H1 (cell line): ENCODE measurements around the gene C2CD4D. TPM values are rescaled to one million over a fixed set of nuclear protein-coding genes. Genes with fewer than 3 reads are reported as not detected.

Source experiments
- CTCF ChIA-PET: fragments of 300-600 bp; sonication (Branson Sonifier 250); formaldehyde crosslinking; loops from one replicate; lab custom pipeline; 2021; ENCODE audit not compliant: partially characterized antibody; lab: Charles Lee
- POLR2A ChIA-PET: fragments of 300-600 bp; sonication (Branson Sonifier 250); formaldehyde crosslinking; loops from one replicate; lab custom pipeline; 2021; ENCODE audit warnings: inconsistent platforms; ENCODE audit not compliant: partially characterized antibody; lab: Charles Lee
- DNase-seq, 2 experiments: peaks; one replicate each; pipeline versions ENCODE4 v3.0.0 to v3.0.0-alpha.2; 2010 to 2022; ENCODE audit warnings: low spot score in 2 of 2, low read depth in 1 of 2, mixed read lengths in 1 of 2
- FAIRE-seq: peaks from 2 replicates; lab custom pipeline; 2011; peaks lifted over from hg19 to GRCh38; lab: Jason Lieb, UNC
- H2AFZ ChIP-seq: 2 replicates; pipeline ENCODE4 v1.8.1; 2012; ENCODE audit warnings: low read length, inconsistent platforms
- H2AK5ac ChIP-seq: 2 replicates; pipeline ENCODE4 v1.6.1; 2013; ENCODE audit warnings: low read depth, low read length
- H2BK120ac ChIP-seq: replicated peaks from 2 replicates; pipeline ENCODE3; 2013; ENCODE audit warnings: low read depth, low read length, inconsistent platforms
- H2BK12ac ChIP-seq: 2 replicates; pipeline ENCODE4 v1.6.1; 2013; ENCODE audit warnings: low read depth, low read length
- H2BK15ac ChIP-seq: 2 replicates; pipeline ENCODE4 v1.6.1; 2013; ENCODE audit warnings: low read length
- H2BK20ac ChIP-seq: 2 replicates; pipeline ENCODE4 v1.6.1; 2013; ENCODE audit warnings: low read length
- H2BK5ac ChIP-seq: 2 replicates; pipeline ENCODE4 v1.6.1; 2013; ENCODE audit warnings: low read depth, low read length
- H3K14ac ChIP-seq: 2 replicates; pipeline ENCODE4 v1.6.1; 2013; ENCODE audit warnings: inconsistent platforms; ENCODE audit not compliant: insufficient read length
- H3K18ac ChIP-seq: 2 replicates; pipeline ENCODE4 v1.6.1; 2013; ENCODE audit warnings: low read length; ENCODE audit errors: extremely low read depth
- H3K23ac ChIP-seq: 2 replicates; pipeline ENCODE4 v1.6.1; 2013; ENCODE audit warnings: inconsistent platforms; ENCODE audit not compliant: insufficient read length
- H3K23me2 ChIP-seq: 2 replicates; pipeline ENCODE4 v1.6.1; 2013; ENCODE audit warnings: low read depth, low read length
- H3K27ac ChIP-seq: 2 replicates; pipeline ENCODE4 v1.6.1; 2011; ENCODE audit warnings: low read depth, low read length, inconsistent platforms
- H3K27me3 ChIP-seq, 4 experiments: replicated peaks in 1 of 4; 1 replicate in 1 of 4; 2 replicates in 3 of 4; pipeline versions ENCODE4 v1.6.1 to v1.8.1; 2011 to 2013; ENCODE audit warnings: low read length in 3 of 4, mild to moderate bottlenecking in 3 of 4, inconsistent platforms in 2 of 4, mixed read lengths in 2 of 4, moderate library complexity in 1 of 4; ENCODE audit not compliant: control insufficient read depth in 3 of 4, insufficient read depth in 3 of 4; ENCODE audit errors: extremely low read depth in 1 of 4
- H3K36me3 ChIP-seq, 4 experiments: 2 replicates each; pipeline versions ENCODE4 v1.6.1 to v1.8.1; 2011 to 2013; ENCODE audit warnings: mild to moderate bottlenecking in 4 of 4, low read length in 3 of 4, moderate library complexity in 2 of 4, control low read depth in 1 of 4, inconsistent platforms in 1 of 4; ENCODE audit not compliant: insufficient read depth in 4 of 4, control insufficient read depth in 2 of 4
- H3K4ac ChIP-seq: replicated peaks from 2 replicates; pipeline ENCODE3; 2013; ENCODE audit warnings: low read length, low read depth, mixed read lengths, inconsistent platforms; ENCODE audit not compliant: insufficient read length
- H3K4me1 ChIP-seq, 4 experiments: replicated peaks in 1 of 4; 1 replicate in 1 of 4; 2 replicates in 3 of 4; pipeline versions ENCODE4 v1.6.1 to v1.8.1; 2011 to 2013; ENCODE audit warnings: low read length in 3 of 4, inconsistent platforms in 2 of 4, mixed read lengths in 1 of 4; ENCODE audit not compliant: insufficient read depth in 4 of 4, control insufficient read depth in 3 of 4
- H3K4me2 ChIP-seq, 2 experiments: 2 replicates each; pipeline versions ENCODE4 v1.6.1 to v1.8.1; 2011 to 2013; ENCODE audit warnings: low read depth in 2 of 2, low read length in 2 of 2, control low read depth in 1 of 2, inconsistent platforms in 1 of 2, mild to moderate bottlenecking in 1 of 2; ENCODE audit not compliant: insufficient read depth in 1 of 2
- H3K4me3 ChIP-seq, 4 experiments: fragments of 200-600, 300-600 bp in 1 of 4; sonication (generic), shearing (Covaris generic), sonication (Bioruptor Twin) in 1 of 4; 2 replicates each; pipeline versions ENCODE4 v1.5.1 to v1.8.1; 2011 to 2016; ENCODE audit warnings: low read length in 4 of 4, low read depth in 3 of 4, control low read depth in 2 of 4, inconsistent platforms in 2 of 4, mild to moderate bottlenecking in 2 of 4, mixed read lengths in 1 of 4, moderate library complexity in 1 of 4; ENCODE audit not compliant: insufficient read depth in 2 of 4; ENCODE audit errors: extremely low read depth in 1 of 4
- H3K56ac ChIP-seq: replicated peaks from 2 replicates; pipeline ENCODE3; 2013; ENCODE audit warnings: low read depth, mild to moderate bottlenecking, mixed read lengths, low read length, inconsistent platforms; ENCODE audit not compliant: insufficient read length
- H3K79me1 ChIP-seq: 2 replicates; pipeline ENCODE4 v1.6.1; 2013; ENCODE audit warnings: low read depth, low read length, control low read depth
- H3K79me2 ChIP-seq, 2 experiments: 2 replicates each; pipeline versions ENCODE4 v1.6.1 to v1.8.1; 2012 to 2013; ENCODE audit warnings: low read length in 2 of 2, mild to moderate bottlenecking in 2 of 2, inconsistent platforms in 1 of 2; ENCODE audit not compliant: insufficient read depth in 2 of 2, control insufficient read depth in 1 of 2
- H3K9ac ChIP-seq, 4 experiments: replicated peaks in 1 of 4; 1 replicate in 1 of 4; 2 replicates in 3 of 4; pipeline versions ENCODE4 v1.6.1 to v1.8.1; 2011 to 2013; ENCODE audit warnings: low read depth in 3 of 4, low read length in 3 of 4, control low read depth in 2 of 4, mild to moderate bottlenecking in 2 of 4, moderate library complexity in 2 of 4, inconsistent platforms in 1 of 4; ENCODE audit errors: extremely low read depth in 1 of 4
- H3K9me3 ChIP-seq, 2 experiments: 2 replicates each; pipeline versions ENCODE4 v1.6.1 to v1.8.1; 2012 to 2013; ENCODE audit warnings: mild to moderate bottlenecking in 2 of 2, moderate library complexity in 2 of 2, control low read depth in 1 of 2, inconsistent platforms in 1 of 2, low read depth in 1 of 2, low read length in 1 of 2, mixed read lengths in 1 of 2; ENCODE audit not compliant: insufficient read depth in 2 of 2
- H4K20me1 ChIP-seq, 2 experiments: replicated peaks in 1 of 2; 2 replicates each; pipeline versions ENCODE3 to v1.8.1; 2011 to 2013; ENCODE audit warnings: inconsistent platforms in 2 of 2, low read length in 2 of 2, mild to moderate bottlenecking in 1 of 2; ENCODE audit not compliant: insufficient read depth in 2 of 2, control insufficient read depth in 1 of 2
- H4K5ac ChIP-seq: 2 replicates; pipeline ENCODE4 v1.6.1; 2013; ENCODE audit warnings: low read length, low read depth, mixed read lengths, inconsistent platforms; ENCODE audit not compliant: insufficient read length
- H4K8ac ChIP-seq: 2 replicates; pipeline ENCODE4 v1.8.0; 2013; ENCODE audit warnings: mild to moderate bottlenecking, moderate library complexity, low read length, inconsistent platforms; ENCODE audit not compliant: insufficient read depth; ENCODE audit errors: extremely low read depth
- H4K91ac ChIP-seq: replicated peaks from 2 replicates; pipeline ENCODE3; 2013; ENCODE audit warnings: low read length, mixed read lengths, inconsistent platforms; ENCODE audit not compliant: insufficient read length
- GABPA ChIP-seq: IDR thresholded peaks from 2 replicates; pipeline ENCODE4 v1.6.1; 2011; ENCODE audit warnings: mild to moderate bottlenecking, low read length, moderate library complexity, borderline replicate concordance; ENCODE audit not compliant: insufficient read depth
- KDM4A ChIP-seq: IDR thresholded peaks from one replicate; pipeline ENCODE4 v1.7.1; 2012; ENCODE audit warnings: low read depth, mild to moderate bottlenecking, moderate library complexity, low read length, inconsistent platforms; ENCODE audit not compliant: severe bottlenecking
- KDM5A ChIP-seq: fragments of 200-600 bp; IDR thresholded peaks from 2 replicates; pipeline ENCODE4 v1.7.1; 2012; ENCODE audit warnings: mild to moderate bottlenecking, low read length, inconsistent platforms, mixed read lengths
- SAP30 ChIP-seq: fragments of 300-600 bp; sonication (generic); IDR thresholded peaks from 2 replicates; pipeline ENCODE4 v1.7.1; 2012; ENCODE audit warnings: low read length, moderate library complexity, mild to moderate bottlenecking, inconsistent platforms; ENCODE audit not compliant: insufficient read depth, insufficient replicate concordance
- SIRT6 ChIP-seq: IDR thresholded peaks from one replicate; pipeline ENCODE4 v1.7.1; 2012; ENCODE audit warnings: low read length, inconsistent platforms
- SP2 ChIP-seq: IDR thresholded peaks from 2 replicates; pipeline ENCODE4 v1.6.1; 2012; ENCODE audit warnings: mild to moderate bottlenecking, low read length, inconsistent platforms
- WGBS, 2 experiments: shearing (Covaris generic) in 1 of 2; methylation state at CpG; one replicate each; pipeline versions ENCODE4 v1.1.6 to v1.1.7; 2013 to 2015; ENCODE audit warnings: low lambda C conversion rate in 2 of 2, mixed read lengths in 2 of 2, inconsistent platforms in 1 of 2, low coverage in 1 of 2, missing lambda C conversion rate in 1 of 2; ENCODE audit not compliant: insufficient replicate concordance in 2 of 2, insufficient coverage in 1 of 2, insufficient read length in 1 of 2; ENCODE audit errors: extremely low coverage in 1 of 2, missing lambda C conversion rate in 1 of 2; 5-methylcytosine and 5-hydroxymethylcytosine counted together
- polyA plus RNA-seq, 7 experiments: library from polyadenylated mRNA; depleted of rRNA in 3 of 7; stranded (reverse) in 5 of 7; unstranded in 2 of 7; fragments of >200 nt in 5 of 7; fragments of 200-250 nt in 2 of 7; gene quantifications; 1 replicate in 5 of 7; 2 replicates in 1 of 7; 4 replicates in 1 of 7; pipeline versions ENCODE4 v1.2.1 to v1.2.3, GENCODE V29; 2011 to 2013; ENCODE audit warnings: missing spikeins in 2 of 7, mixed read lengths in 2 of 7
- total RNA-seq: library from RNA; stranded (reverse); fragmentation: NEBNext Ultra II Directional; extraction: Animal tissue kit (Norgen Biotek cat#: 25700); gene quantifications from 2 replicates; pipeline ENCODE4 v1.2.1, GENCODE V29; 2021
- TF ChIP-seq, protein P1 (sequence below), 3 experiments: IDR thresholded peaks; 1 replicate in 2 of 3; 2 replicates in 1 of 3; pipeline versions ENCODE4 v1.5.1 to v1.6.1; 2011; ENCODE audit warnings: low read length in 3 of 3, mild to moderate bottlenecking in 3 of 3, inconsistent platforms in 2 of 3, low read depth in 1 of 3, moderate library complexity in 1 of 3; ENCODE audit not compliant: insufficient read depth in 1 of 3; ENCODE audit errors: control extremely low read depth in 1 of 3

C2CD4D gene
- total and polyA plus RNA-seq, 2 of the 8 experiments (the other 6 are each of a cell fraction or from before 2014, with no cell fraction given): 0.41 to 0.71 TPM

DNA sequence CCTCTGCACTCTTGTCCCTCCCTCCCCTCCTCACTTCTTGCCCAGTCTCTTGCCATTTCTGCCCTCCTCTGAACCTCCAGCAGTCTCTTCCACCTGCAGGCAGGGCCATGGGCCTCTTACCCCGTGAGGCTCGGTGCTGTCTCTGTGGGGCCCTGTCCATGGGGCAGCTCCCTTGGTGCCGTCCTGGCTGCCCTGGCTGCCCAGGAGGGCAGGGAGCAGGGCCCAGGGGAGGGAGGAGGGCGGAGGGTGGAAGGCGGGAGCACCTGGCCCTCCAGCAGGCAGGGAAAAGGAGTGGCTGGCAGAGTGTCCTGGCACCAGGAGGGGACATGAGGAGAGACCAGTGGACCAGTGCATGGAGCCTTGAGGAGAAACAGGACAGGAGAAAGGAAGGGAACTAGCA lies 8.0 kb downstream of the C2CD4D start, which contains the start of gene RORC:
TSS of gene RORC (minus strand) at position 198 of the 400 bp plus-strand sequence. CDS start at position 160, 38 bp downstream.
- H3K4me1 ChIP-seq: peaks cover 12 to 30% (median 20%) of the 10 kb centered on the region in 4 experiments
- WGBS, 2 experiments: 83% methylated on average over 2 of the region's 5 CpGs; no CpG with 5 or more reads in 1 of the 2 experiments
- H4K20me1 ChIP-seq: no peaks in the 10 kb centered on the region
- FAIRE-seq (no peak), DNase-seq (no peak)
- peak within 1 kb of the TSS; percentile 79 for H4K8ac ChIP-seq
- no peak within 1 kb of the TSS for H3K23ac ChIP-seq
- H4K91ac ChIP-seq: peak within 1 kb of the TSS; percentile 31
- H2BK20ac ChIP-seq: no peak within 1 kb of the TSS; the same call in 1 of the 2 replicates
- TF ChIP-seq SIRT6 (no peak), GABPA (no peak), KDM4A (no peak), SAP30 (no peak), KDM5A (no peak), SP2 (no peak)
- TF ChIP-seq, protein P1, sequence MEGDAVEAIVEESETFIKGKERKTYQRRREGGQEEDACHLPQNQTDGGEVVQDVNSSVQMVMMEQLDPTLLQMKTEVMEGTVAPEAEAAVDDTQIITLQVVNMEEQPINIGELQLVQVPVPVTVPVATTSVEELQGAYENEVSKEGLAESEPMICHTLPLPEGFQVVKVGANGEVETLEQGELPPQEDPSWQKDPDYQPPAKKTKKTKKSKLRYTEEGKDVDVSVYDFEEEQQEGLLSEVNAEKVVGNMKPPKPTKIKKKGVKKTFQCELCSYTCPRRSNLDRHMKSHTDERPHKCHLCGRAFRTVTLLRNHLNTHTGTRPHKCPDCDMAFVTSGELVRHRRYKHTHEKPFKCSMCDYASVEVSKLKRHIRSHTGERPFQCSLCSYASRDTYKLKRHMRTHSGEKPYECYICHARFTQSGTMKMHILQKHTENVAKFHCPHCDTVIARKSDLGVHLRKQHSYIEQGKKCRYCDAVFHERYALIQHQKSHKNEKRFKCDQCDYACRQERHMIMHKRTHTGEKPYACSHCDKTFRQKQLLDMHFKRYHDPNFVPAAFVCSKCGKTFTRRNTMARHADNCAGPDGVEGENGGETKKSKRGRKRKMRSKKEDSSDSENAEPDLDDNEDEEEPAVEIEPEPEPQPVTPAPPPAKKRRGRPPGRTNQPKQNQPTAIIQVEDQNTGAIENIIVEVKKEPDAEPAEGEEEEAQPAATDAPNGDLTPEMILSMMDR (IDR thresholded peaks at IDR 0.05; ENCODE audit: control extremely low read depth in 1 of 3, insufficient read depth in 1 of 3, low read depth in 1 of 3, low read length in 3 of 3): no peak
- POLR2A ChIA-PET: no interaction called here
- no peaks in the 10 kb centered on the region for H3K79me2 ChIP-seq
- no peak within 1 kb of the TSS for H3K56ac ChIP-seq
- no peak within 1 kb of the TSS for H3K9ac ChIP-seq
- no peaks in the 10 kb centered on the region for H3K9me3 ChIP-seq
- no peaks in the 10 kb centered on the region for H3K79me1 ChIP-seq
- H4K5ac ChIP-seq: no peak within 1 kb of the TSS
- CTCF ChIA-PET: interaction anchor here (1.7 kb wide), 1 partner anchor 138 kb away, joined by 8 read pairs; no protein-coding TSS in a partner anchor
- no peak within 1 kb of the TSS for H2AFZ ChIP-seq
- H2BK12ac ChIP-seq: peak within 1 kb of the TSS; percentile 68; the same call in 1 of the 2 replicates
- H3K14ac ChIP-seq: no peak within 1 kb of the TSS
- H2AK5ac ChIP-seq: no peak within 1 kb of the TSS; the same call in 1 of the 2 replicates
- H2BK120ac ChIP-seq: no peak within 1 kb of the TSS
- no peak within 1 kb of the TSS for H3K4me3 ChIP-seq
- H2BK5ac ChIP-seq: peak within 1 kb of the TSS; percentile 86; the same call in 1 of the 2 replicates
- H2BK15ac ChIP-seq: peak within 1 kb of the TSS; percentile 88; the same call in 1 of the 2 replicates
- H3K27me3 ChIP-seq: no peaks in the 10 kb centered on the region; a peak in 3 of 7 replicates
- peaks cover 5% of the 10 kb centered on the region; the same call in 1 of the 2 replicates for H3K23me2 ChIP-seq
- no peak within 1 kb of the TSS for H3K4ac ChIP-seq
- H3K18ac ChIP-seq: peak within 1 kb of the TSS; percentile 71; the same call in 1 of the 2 replicates
- no peak within 1 kb of the TSS for H3K27ac ChIP-seq
- no peaks in the 10 kb centered on the region for H3K36me3 ChIP-seq
- peak within 1 kb of the TSS in 1 of 2 experiments; percentile 1; a peak in 2 of 4 replicates for H3K4me2 ChIP-seq
